ENCODE measurements around the gene GGNBP2.

- no peak for TF ChIP-seq CTCF (IDR thresholded peaks at IDR 0.05; ENCODE audit: insufficient read depth, low read length)
- no peak for TF ChIP-seq REST (IDR thresholded peaks at IDR 0.05; ENCODE audit: insufficient replicate concordance, low read depth)
- no peak for TF ChIP-seq GABPA (IDR thresholded peaks at IDR 0.05; ENCODE audit: low read depth)
- TF ChIP-seq SPI1 (IDR thresholded peaks at IDR 0.05; ENCODE audit: borderline replicate concordance, low read depth), result no peak
Observed at GRCh38 chr17:36609498-36609862, 64.8 kb downstream of the GGNBP2 start.
